ENCODE data around the gene MORN3. TPM values are rescaled to one million over a fixed set of nuclear protein-coding genes. Genes with fewer than 3 reads are reported as not detected.
"Not testable (repeated sequence)": the region's sequence is repeated elsewhere in the genome, so short reads cannot be mapped to it uniquely, and the experiment has no call there.

Gene MORN3
- total and polyA plus RNA-seq, 10 of the 15 experiments (the other 5 are each of a cell fraction or from before 2014, with no cell fraction given) = 0.08 to 0.34 (median 0.17) TPM

DNA sequence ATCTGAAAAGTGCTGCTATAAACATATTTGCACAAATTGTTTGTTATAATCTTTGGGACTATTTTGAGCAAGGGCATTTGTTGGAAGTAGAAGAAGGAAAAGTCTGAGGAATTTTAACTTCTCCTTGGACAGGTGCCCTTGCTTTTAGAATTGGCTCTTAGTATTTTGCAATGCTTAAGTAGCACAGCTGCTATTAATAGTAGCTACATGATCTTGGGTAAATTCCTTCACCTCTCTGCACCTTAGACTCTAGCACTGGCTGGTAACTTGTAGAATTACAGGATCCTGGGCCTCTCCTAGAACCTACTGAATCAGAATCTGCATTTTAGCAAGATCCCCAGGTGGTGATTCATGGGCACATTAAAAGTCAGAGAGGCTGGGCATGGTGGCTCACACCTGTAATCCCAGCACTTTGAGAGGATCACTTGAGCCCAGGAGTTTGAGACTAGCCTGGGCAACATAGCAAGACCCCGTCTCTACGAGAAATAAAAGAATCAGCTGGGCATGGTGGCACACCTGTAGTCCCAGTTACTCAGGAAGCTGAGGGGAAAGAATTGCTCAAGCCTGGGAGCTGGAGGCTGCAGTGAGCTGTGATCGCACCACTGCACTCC, 32.3 kb upstream of the MORN3 start:
- POLR2A ChIA-PET = interaction anchor here (1.1 kb wide), 1 partner anchor 10 kb away, joined by 4 read pairs; the partner anchor contains the start of gene TMEM120B
- H3K4me3 ChIP-seq = no peak overlapping the region
- intact Hi-C loops (cut with micrococcal nuclease; ENCODE audit: unreplicated experiment) = no loop called here

GRCh38 chr12:121697861-121698260, 28.4 kb upstream of the MORN3 start:
- H3K9me3 ChIP-seq (replicated peaks; ENCODE audit: control insufficient read depth, insufficient read depth, low read length); H3K4me1 ChIP-seq (ENCODE audit: control insufficient read depth, insufficient read depth, low read length); H3K79me2 ChIP-seq (ENCODE audit: control insufficient read depth, insufficient read depth, low read length); BruUV-seq (replicated peaks); H2AFZ ChIP-seq (ENCODE audit: control insufficient read depth, low read depth, low read length); H3K4me2 ChIP-seq (ENCODE audit: control insufficient read depth, insufficient read depth); H3K9ac ChIP-seq (ENCODE audit: control insufficient read depth, insufficient read depth, low read length); FAIRE-seq; in situ Hi-C loops (cut with MboI); DNase-seq (ENCODE audit: low read depth, low spot score); H3K36me3 ChIP-seq (ENCODE audit: control insufficient read depth in 2 of 2, insufficient read depth in 2 of 2, low read length in 1 of 2); H4K20me1 ChIP-seq (ENCODE audit: control insufficient read depth, insufficient read depth); H3K4me3 ChIP-seq; ATAC-seq; RAD21 ChIA-PET (ENCODE audit: unreplicated experiment); H3K27ac ChIP-seq (ENCODE audit: control insufficient read depth, insufficient read depth); H3K27me3 ChIP-seq (replicated peaks in 1 of 2; ENCODE audit: control insufficient read depth in 2 of 2, insufficient read depth in 2 of 2, low read length in 1 of 2): not testable (repeated sequence)
- WGBS (ENCODE audit: insufficient coverage, insufficient replicate concordance, low lambda C conversion rate, missing lambda C conversion rate) = 97% methylated on average over 5 of the region's 6 CpGs
- ChIA-PET SMC1A (ENCODE audit: uncharacterized antibody, unreplicated experiment) (interaction anchor here (0.6 to 1.4 kb wide), 2 partner anchors 97 to 196 kb away, joined by 3 to 7 read pairs; no protein-coding TSS in a partner anchor), CTCF (interaction anchor here (0.6 to 12.4 kb wide), 6 partner anchors 10 to 539 kb away, joined by 3 to 128 read pairs (median 3); partner anchors contain the start of gene RHOF), POLR2A (interaction anchor here (0.6 kb wide), 1 partner anchor 93 kb away, joined by 3 read pairs; no protein-coding TSS in a partner anchor)
- intact Hi-C loops (cut with micrococcal nuclease; ENCODE audit: unreplicated experiment) = loop anchor here (1.0 kb wide), 2 partner anchors 75 to 96 kb away; no protein-coding TSS in a partner anchor

More for the DNA sequence above, 32.3 kb upstream of the MORN3 start:
- ChIA-PET RAD21 (ENCODE audit: unreplicated experiment) (interaction anchor here (1.3 kb wide), 1 partner anchor 93 kb away, joined by 5 read pairs; no protein-coding TSS in a partner anchor), CTCF (interaction anchor here (0.7 to 12.4 kb wide), 9 partner anchors 8 to 187 kb away, joined by 3 to 128 read pairs (median 4); partner anchors contain the start of genes PSMD9 and RHOF), SMC1A (ENCODE audit: uncharacterized antibody, unreplicated experiment) (interaction anchor here (0.5 to 2.2 kb wide), 7 partner anchors 10 to 110 kb away, joined by 3 to 11 read pairs (median 5); partner anchors contain the start of genes RHOF and TMEM120B)
- Histone ChIP-seq H4K20me1 (ENCODE audit: control insufficient read depth, insufficient read depth) (no peaks in the 10 kb centered on the region), H3K27me3 (replicated peaks in 1 of 2; ENCODE audit: control insufficient read depth in 2 of 2, insufficient read depth in 2 of 2, low read length in 1 of 2) (no peaks in the 10 kb centered on the region; a peak in 1 of 4 replicates), H3K9me3 (replicated peaks; ENCODE audit: control insufficient read depth, insufficient read depth, low read length) (no peaks in the 10 kb centered on the region), H2AFZ (ENCODE audit: control insufficient read depth, low read depth, low read length) (no peak overlapping the region), H3K79me2 (ENCODE audit: control insufficient read depth, insufficient read depth, low read length) (no peaks in the 10 kb centered on the region), H3K9ac (ENCODE audit: control insufficient read depth, insufficient read depth, low read length) (no peak overlapping the region), H3K4me1 (ENCODE audit: control insufficient read depth, insufficient read depth, low read length) (no peaks in the 10 kb centered on the region), H3K4me2 (ENCODE audit: control insufficient read depth, insufficient read depth) (no peak overlapping the region), H3K36me3 (ENCODE audit: control insufficient read depth in 2 of 2, insufficient read depth in 2 of 2, low read length in 1 of 2) (no peaks in the 10 kb centered on the region), H3K27ac (ENCODE audit: control insufficient read depth, insufficient read depth) (no peak overlapping the region)
- in situ Hi-C loops (cut with MboI) = loop anchor here (5.0 kb wide), 1 partner anchor 66 kb away; no protein-coding TSS in a partner anchor
- WGBS (ENCODE audit: insufficient coverage, insufficient replicate concordance, low lambda C conversion rate, missing lambda C conversion rate) = 69% methylated on average over 3 of the region's 3 CpGs
- FAIRE-seq (no peak), DNase-seq (ENCODE audit: low read depth, low spot score) (no peak), ATAC-seq (no peak)
- TF ChIP-seq MYC (IDR thresholded peaks at IDR 0.05; ENCODE audit: insufficient read depth, insufficient read length, insufficient replicate concordance, low read length, severe bottlenecking) (no peak), SIX5 (IDR thresholded peaks at IDR 0.05; ENCODE audit: low read depth, low read length, severe bottlenecking) (no peak), MXI1 (IDR thresholded peaks at IDR 0.05; ENCODE audit: low read depth, low read length) (no peak), RELA (IDR thresholded peaks at IDR 0.05; ENCODE audit: borderline replicate concordance, partially characterized antibody) (no peak), NFYA (IDR thresholded peaks at IDR 0.05; ENCODE audit: borderline replicate concordance, low read depth, low read length) (no peak), ETV6 (conservative IDR thresholded peaks at IDR 0.05 in 1 of 2, IDR thresholded peaks at IDR 0.05 in 1 of 2; ENCODE audit: borderline replicate concordance in 1 of 2, low read depth in 1 of 2) (no peak), SMARCA5 (IDR thresholded peaks at IDR 0.05) (no peak), KLF5 (IDR thresholded peaks at IDR 0.05; ENCODE audit: partially characterized antibody) (no peak), TCF12 (IDR thresholded peaks at IDR 0.05; ENCODE audit: low read depth, low read length) (no peak), YBX1 (IDR thresholded peaks at IDR 0.05) (no peak)
- TF ChIP-seq, protein P1, sequence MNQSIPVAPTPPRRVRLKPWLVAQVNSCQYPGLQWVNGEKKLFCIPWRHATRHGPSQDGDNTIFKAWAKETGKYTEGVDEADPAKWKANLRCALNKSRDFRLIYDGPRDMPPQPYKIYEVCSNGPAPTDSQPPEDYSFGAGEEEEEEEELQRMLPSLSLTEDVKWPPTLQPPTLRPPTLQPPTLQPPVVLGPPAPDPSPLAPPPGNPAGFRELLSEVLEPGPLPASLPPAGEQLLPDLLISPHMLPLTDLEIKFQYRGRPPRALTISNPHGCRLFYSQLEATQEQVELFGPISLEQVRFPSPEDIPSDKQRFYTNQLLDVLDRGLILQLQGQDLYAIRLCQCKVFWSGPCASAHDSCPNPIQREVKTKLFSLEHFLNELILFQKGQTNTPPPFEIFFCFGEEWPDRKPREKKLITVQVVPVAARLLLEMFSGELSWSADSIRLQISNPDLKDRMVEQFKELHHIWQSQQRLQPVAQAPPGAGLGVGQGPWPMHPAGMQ (IDR thresholded peaks at IDR 0.05; ENCODE audit: borderline replicate concordance) = no peak
- no TSS peak for BruUV-seq (replicated peaks)
